COLO668 (cell line): ENCODE results near the gene RFX8.
"Not testable (repeated sequence)": the region's sequence is repeated elsewhere in the genome, so short reads cannot be mapped to it uniquely, and the experiment has no call there.

Experiments
- DNase-seq: peaks from one replicate; lab custom pipeline; 2025; ENCODE audit not compliant: unreplicated experiment; lab: John Stamatoyannopoulos, UW

RFX8 gene

GRCh38 chr2:101486994-101487393 lies 12.1 kb upstream of the RFX8 start:
- no peak for DNase-seq

GRCh38 chr2:101486258-101486701 lies 11.4 kb upstream of the RFX8 start:
- DNase-seq: no peak

GRCh38 chr2:101485856-101486255 lies 10.9 kb upstream of the RFX8 start:
- no peak for DNase-seq

GRCh38 chr2:101480764-101481163 lies 5.9 kb upstream of the RFX8 start:
- no peak for DNase-seq

GRCh38 chr2:101479810-101480209 lies 4.9 kb upstream of the RFX8 start:
- peak; percentile 45 for DNase-seq

GRCh38 chr2:101479328-101479727 lies 4.4 kb upstream of the RFX8 start:
- peak; percentile 45 for DNase-seq

- DNase-seq: no peak
These were observed 3.5 kb upstream of the RFX8 start for GRCh38 chr2:101478181-101479001.

GRCh38 chr2:101477556-101477955 lies 2.6 kb upstream of the RFX8 start:
- no peak for DNase-seq

- no peak for DNase-seq
These were observed 1.8 kb upstream of the RFX8 start for GRCh38 chr2:101476605-101477208.

GRCh38 chr2:101473911-101474701 lies 806 bp downstream of the RFX8 start:
- peak; percentile 62 for DNase-seq

GRCh38 chr2:101473591-101473910 lies 1.4 kb downstream of the RFX8 start:
- no peak for DNase-seq

GRCh38 chr2:101469863-101470262 lies 5.0 kb downstream of the RFX8 start:
- no peak for DNase-seq

- DNase-seq: no peak
These were observed 7.6 kb downstream of the RFX8 start for GRCh38 chr2:101467306-101467705.

- DNase-seq: no peak
These were observed 8.5 kb downstream of the RFX8 start for GRCh38 chr2:101466426-101466825.

GRCh38 chr2:101464841-101465240 lies 10.1 kb downstream of the RFX8 start:
- no peak for DNase-seq

GRCh38 chr2:101463911-101464641 lies 10.8 kb downstream of the RFX8 start:
- no peak for DNase-seq

- DNase-seq: no peak
These were observed 11.5 kb downstream of the RFX8 start for GRCh38 chr2:101463421-101463820.

GRCh38 chr2:101461381-101461780 lies 13.5 kb downstream of the RFX8 start:
- no peak for DNase-seq

GRCh38 chr2:101454408-101454807 lies 20.5 kb downstream of the RFX8 start:
- not testable (repeated sequence) for DNase-seq

GRCh38 chr2:101450965-101451364 lies 23.9 kb downstream of the RFX8 start:
- no peak for DNase-seq

- no peak for DNase-seq
These were observed 28.0 kb downstream of the RFX8 start for GRCh38 chr2:101446869-101447268.
